NOMO-1 treated with dmso at 0.1 percent for 144 hours (cell line): ENCODE measurements around the gene COLQ.

Source experiments
- DNase-seq: peaks from one replicate; lab custom pipeline; 2025; ENCODE audit not compliant: unreplicated experiment; lab: John Stamatoyannopoulos, UW

Gene COLQ

DNA sequence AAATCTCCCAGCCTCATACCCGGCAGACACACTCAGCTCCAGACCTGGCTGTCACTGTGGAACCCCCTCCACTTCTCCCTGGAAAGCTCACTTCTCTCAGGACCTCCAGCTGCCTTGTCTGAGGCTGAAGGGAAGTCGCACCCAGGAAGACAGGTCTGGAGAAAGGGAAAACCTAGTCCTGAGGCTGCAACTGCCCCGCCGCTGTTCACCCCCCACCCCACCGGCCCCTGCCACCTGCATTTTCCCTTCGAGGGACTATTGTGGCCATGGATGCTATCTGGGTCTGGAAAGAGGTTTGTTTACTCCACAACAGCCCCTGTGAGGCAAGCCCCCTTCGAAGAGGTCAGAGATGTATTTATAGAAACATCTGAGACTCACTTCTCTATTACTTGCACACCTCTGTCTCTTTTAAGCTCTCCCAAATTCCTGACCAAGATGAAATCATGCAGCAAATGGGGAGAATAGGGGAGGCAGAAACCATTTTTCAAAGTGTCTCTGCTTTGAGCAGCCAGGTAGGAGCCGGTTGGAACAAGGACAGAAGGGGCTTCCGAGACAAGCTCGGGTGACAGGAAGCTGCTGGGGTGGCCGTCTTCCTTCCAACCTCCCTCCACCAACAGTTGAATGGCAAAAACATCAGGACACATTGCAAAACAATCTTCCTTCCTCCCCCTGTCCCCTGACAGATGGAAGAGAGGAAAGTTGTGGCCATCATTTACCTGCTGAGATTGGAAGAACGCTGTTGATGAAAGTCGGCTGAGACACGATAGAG lies 518 bp downstream of the COLQ start:
- no peak for DNase-seq

- DNase-seq: no peak
These were observed 1.3 kb downstream of the COLQ start for GRCh38 chr3:15520185-15520584.

DNA sequence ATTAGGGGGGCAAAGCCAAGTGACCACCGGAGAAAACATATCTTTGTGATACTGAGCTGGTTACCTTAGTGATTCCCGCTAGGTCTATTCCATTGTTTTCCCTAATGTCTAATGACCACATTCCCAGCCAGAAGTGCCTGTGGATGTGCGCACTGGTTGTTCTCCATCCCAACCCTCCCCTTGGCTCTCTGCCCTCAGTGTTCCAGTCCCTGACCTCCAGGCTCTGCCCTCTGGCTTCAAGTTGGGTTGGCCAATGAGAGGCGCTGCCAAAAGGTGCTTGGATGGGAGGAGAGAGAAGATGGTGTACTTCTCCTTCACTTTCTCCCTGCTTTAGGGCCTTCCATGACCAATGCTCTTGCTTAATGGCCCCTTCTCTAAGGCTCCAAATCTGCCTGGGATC lies 2.4 kb downstream of the COLQ start:
- no peak for DNase-seq

- no peak for DNase-seq
These were observed 6.7 kb downstream of the COLQ start for GRCh38 chr3:15514663-15515340.

GRCh38 chr3:15513810-15514662 lies 7.5 kb downstream of the COLQ start:
- no peak for DNase-seq

DNA sequence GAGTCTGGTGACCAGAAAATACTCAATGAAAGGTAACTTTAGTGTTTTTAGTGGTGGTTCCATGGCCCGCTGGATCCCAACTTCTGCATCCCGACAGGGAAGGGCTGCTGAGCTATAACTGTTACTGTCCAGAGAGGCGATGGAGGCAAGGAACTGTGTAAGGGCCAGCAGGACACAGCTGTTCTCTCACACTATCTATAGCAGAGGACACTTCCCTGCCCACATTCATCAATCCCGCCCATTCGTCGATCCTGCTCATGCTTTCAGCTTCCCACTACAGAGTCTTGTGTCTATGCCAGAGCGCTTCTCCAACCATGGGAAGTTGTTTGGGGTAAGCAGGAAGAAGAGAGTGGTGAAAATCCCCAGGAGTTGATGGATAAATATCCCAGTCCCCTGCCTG lies 8.4 kb downstream of the COLQ start:
- DNase-seq: no peak

DNA sequence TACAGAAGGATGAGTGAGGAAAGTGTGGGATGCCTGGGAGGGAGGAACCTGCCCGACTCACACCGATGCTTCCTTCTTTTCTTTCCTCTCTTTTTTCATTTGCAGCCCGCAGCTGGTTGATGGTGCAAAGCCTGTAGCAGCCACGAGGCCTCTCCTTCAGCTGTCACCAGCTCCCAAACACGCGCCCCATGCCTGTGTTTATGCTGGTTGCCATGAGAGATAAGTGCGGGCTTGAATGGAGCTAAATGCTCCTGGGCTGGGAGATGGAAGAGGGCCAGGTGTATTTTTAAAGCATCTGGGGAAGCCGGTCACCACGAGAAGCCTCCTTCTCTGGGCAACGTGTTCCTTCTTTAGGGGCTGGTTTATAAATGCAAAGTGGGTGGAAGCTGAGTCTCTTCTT lies 9.3 kb downstream of the COLQ start:
- DNase-seq: no peak

GRCh38 chr3:15511156-15511555 lies 10.3 kb downstream of the COLQ start:
- no peak for DNase-seq

DNA sequence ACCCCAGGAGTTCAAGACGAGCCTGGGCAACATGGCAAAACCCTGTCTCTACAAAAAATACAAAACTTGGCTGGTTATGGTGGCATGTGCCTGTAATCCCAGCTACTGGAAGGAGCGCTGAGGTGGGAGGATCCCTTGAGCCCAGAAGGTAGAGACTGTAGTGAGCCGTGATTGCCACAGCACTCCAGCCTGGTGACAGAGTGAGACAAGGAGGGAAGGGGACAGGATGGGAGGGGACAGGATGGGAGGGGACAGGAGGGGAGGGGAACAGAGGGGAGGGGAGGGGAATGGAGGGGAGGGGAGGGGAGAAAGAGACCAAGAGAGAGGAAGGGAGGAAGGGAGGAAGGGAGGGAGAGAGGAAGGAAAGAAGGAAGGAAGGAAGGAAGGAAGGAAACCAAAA lies 11.0 kb downstream of the COLQ start:
- DNase-seq: no peak

GRCh38 chr3:15506571-15506970 lies 14.9 kb downstream of the COLQ start:
- no peak for DNase-seq

DNA sequence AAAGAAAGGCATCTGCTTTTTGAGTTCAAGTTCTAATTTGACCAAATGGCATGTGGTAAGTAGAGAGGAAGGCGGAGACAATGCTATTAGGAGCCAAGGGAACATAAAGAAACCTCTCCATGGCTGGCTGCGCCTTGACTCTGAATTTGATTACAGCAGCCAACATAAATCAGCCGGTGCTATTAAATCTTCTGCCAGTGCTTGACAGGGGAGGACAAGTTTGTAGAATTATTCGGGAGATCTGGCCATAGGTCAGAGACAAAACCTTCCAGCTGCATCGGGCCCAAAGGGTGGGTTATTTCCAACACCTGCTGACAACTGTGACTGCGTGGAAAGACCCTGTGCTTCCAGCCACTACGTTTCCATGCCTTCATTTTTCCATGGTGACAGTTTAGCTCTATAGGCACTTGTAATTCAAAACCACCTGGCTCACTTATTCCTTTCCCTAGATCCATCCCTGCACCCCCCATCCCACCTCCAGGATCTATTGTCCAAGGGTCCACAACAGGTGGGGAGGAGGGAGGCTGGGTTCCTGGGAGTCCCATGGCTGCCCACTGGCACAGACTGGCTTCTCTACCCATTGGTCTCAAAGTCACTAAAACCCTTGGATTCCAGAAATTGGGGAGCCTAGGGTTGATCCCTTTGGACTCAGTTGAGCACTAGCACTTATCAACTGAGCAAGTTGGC lies 15.9 kb downstream of the COLQ start:
- DNase-seq: no peak

DNA sequence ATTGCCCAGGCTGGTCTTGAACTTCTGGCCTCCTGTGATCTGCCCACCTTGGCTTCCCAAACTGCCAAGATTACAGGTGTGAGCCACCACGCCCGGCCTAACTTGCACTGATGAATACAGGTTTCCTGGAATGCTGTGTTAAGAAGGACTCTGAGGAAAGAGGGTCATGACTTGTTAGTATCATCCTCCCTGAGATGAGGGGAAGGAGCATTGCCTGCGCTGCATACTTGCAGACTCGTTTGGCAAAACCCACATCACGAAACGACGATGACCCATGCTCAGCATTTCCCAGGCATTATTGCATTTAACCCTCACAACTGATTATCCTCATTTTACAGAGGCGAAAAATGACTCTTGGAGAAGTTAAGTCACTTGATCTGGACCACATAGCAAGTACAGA lies 18.9 kb downstream of the COLQ start:
- no peak for DNase-seq

DNA sequence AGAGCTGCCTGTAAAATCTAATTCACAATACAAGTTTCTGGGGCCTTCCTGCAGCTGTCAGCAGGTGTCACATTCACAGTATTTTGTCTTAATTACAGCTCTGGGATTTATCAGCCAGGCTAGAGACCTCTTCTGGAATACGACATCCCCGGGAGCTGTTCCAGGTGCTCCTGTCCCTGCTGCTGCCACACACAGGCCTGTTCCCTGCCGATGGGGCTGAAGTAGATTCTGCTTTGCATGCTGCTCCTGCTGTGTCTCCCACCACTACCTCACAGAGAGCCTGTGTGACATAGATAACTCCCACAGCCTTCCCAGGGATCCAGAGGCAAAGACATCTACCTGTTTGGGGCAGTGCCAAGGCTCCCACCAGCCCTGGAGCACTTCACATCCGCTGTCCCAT lies 20.4 kb downstream of the COLQ start:
- no peak for DNase-seq

DNA sequence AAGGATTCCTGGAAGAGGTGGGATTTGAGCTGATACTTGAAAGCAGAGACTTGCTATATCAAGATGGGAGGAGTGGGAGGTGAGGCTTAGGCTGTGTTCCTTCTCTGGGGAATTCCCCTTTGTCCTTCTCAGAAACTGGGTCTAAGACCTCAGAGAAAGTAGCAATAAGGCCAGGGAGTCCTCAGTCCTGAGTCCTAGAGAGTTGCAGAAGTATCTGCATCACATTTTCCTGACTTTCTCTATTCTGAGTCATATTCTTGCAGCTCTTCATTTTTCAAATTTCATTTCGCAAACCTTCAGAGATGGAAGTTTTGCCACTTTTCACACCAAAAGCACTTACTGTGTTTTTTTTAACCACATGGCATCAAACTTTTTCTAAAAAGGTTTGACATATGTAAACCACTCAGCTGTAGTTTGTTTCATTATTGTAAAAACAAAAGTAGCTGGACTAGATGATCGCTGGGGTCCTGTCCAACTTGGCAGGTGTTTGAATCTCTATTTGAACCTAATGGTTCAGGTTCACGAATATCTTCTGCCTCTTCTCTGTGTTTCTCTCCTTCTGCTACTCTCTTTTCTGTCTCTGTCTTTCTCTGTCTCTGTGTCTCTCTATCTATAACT lies 21.3 kb downstream of the COLQ start:
- no peak for DNase-seq

GRCh38 chr3:15499536-15499935 lies 22.0 kb downstream of the COLQ start:
- DNase-seq: no peak

- no peak for DNase-seq
These were observed 22.9 kb downstream of the COLQ start for GRCh38 chr3:15498431-15499214.

GRCh38 chr3:15497964-15498363 lies 23.5 kb downstream of the COLQ start:
- no peak for DNase-seq

- no peak for DNase-seq
These were observed 25.2 kb downstream of the COLQ start for GRCh38 chr3:15496341-15496664.

- no peak for DNase-seq
These were observed 25.8 kb downstream of the COLQ start for GRCh38 chr3:15495461-15496340.
